ENCODE data around the gene PLXNA4.

GRCh38 chr7:132108563-132108962, 467.7 kb downstream of the PLXNA4 start:
- TF ChIP-seq POLR2AphosphoS5 (IDR thresholded peaks at IDR 0.05; ENCODE audit: insufficient read depth in 1 of 2, low read depth in 1 of 2) (no peak), POLR2A (IDR thresholded peaks at IDR 0.05) (no peak)

All from vagina (tissue), 2 donors.